GM21390 (cell line): ENCODE data around the gene PRR18.
A peak's percentile ranks its signal among the peaks of the same experiment; 100 is the strongest.

Source experiments
- ATAC-seq: cut with Tn5 transposase; IDR thresholded peaks from one replicate; pipeline ENCODE4 v1.9.1; 2021; ENCODE audit not compliant: unreplicated experiment

Gene PRR18

GRCh38 chr6:166277892-166278578, 30.2 kb downstream of the PRR18 start:
- no peak for ATAC-seq

- ATAC-seq = no peak
Measured at GRCh38 chr6:166277018-166277417, 31.2 kb downstream of the PRR18 start.

- ATAC-seq = peak; percentile 94
Measured at GRCh38 chr6:166275714-166276166, 32.5 kb downstream of the PRR18 start.

GRCh38 chr6:166274739-166275370, 33.3 kb downstream of the PRR18 start:
- ATAC-seq = no peak

GRCh38 chr6:166274163-166274562, 34.0 kb downstream of the PRR18 start:
- ATAC-seq = no peak

- no peak for ATAC-seq
Measured at GRCh38 chr6:166271376-166271765, 36.8 kb downstream of the PRR18 start.

GRCh38 chr6:166270706-166271375, 37.4 kb downstream of the PRR18 start:
- no peak for ATAC-seq

- ATAC-seq = no peak
Measured at GRCh38 chr6:166269301-166270039, 38.7 kb downstream of the PRR18 start.

- no peak for ATAC-seq
Measured at GRCh38 chr6:166268431-166268830, 39.8 kb downstream of the PRR18 start.

GRCh38 chr6:166267526-166267925, 40.7 kb downstream of the PRR18 start:
- ATAC-seq = no peak

GRCh38 chr6:166266336-166266735, 41.9 kb downstream of the PRR18 start:
- ATAC-seq = no peak

GRCh38 chr6:166262743-166263515, 45.3 kb downstream of the PRR18 start:
- ATAC-seq = no peak

GRCh38 chr6:166259296-166259977, 48.8 kb downstream of the PRR18 start:
- no peak for ATAC-seq

- peak; percentile 80 for ATAC-seq
Measured at GRCh38 chr6:166258854-166259276, 49.3 kb downstream of the PRR18 start.

- ATAC-seq = no peak
Measured at GRCh38 chr6:166257911-166258318, 50.3 kb downstream of the PRR18 start.
